Neuronal stem cell (in vitro differentiated cells): ENCODE data around the gene GRAMD2A.

Experiments used
- DNase-seq: peaks from one replicate; pipeline ENCODE4 v3.0.0-alpha.2; 2013; ENCODE audit warnings: low spot score
- H2AFZ ChIP-seq: one replicate; pipeline ENCODE4 v1.6.1; 2013; ENCODE audit warnings: mild to moderate bottlenecking, low read length, inconsistent platforms
- H2AK5ac ChIP-seq: 2 replicates; pipeline ENCODE4 v1.6.1; 2013; ENCODE audit warnings: low read depth, mild to moderate bottlenecking, inconsistent platforms, low read length, moderate library complexity, mixed read lengths
- H2BK120ac ChIP-seq: 2 replicates; pipeline ENCODE4 v1.6.1; 2013; ENCODE audit warnings: low read depth, mild to moderate bottlenecking, inconsistent platforms, low read length, moderate library complexity, mixed read lengths
- H2BK12ac ChIP-seq: one replicate; pipeline ENCODE4 v1.6.1; 2013; ENCODE audit warnings: low read length, inconsistent platforms
- H2BK15ac ChIP-seq: 2 replicates; pipeline ENCODE4 v1.6.1; 2013; ENCODE audit warnings: mild to moderate bottlenecking, low read length, inconsistent platforms, mixed read lengths
- H2BK5ac ChIP-seq: one replicate; pipeline ENCODE4 v1.6.1; 2013; ENCODE audit warnings: inconsistent platforms, mild to moderate bottlenecking, low read length, moderate library complexity
- H3K14ac ChIP-seq: one replicate; pipeline ENCODE4 v1.6.1; 2013; ENCODE audit warnings: low read length, inconsistent platforms
- H3K18ac ChIP-seq: 2 replicates; pipeline ENCODE4 v1.6.1; 2013; ENCODE audit warnings: low read length, inconsistent platforms
- H3K23ac ChIP-seq: 2 replicates; pipeline ENCODE4 v1.6.1; 2013; ENCODE audit warnings: low read depth, mild to moderate bottlenecking, mixed read lengths, low read length, inconsistent platforms; ENCODE audit not compliant: poor library complexity
- H3K27ac ChIP-seq: replicated peaks from 3 replicates; pipeline ENCODE4 v1.5.1; 2013; ENCODE audit warnings: low read length, inconsistent platforms
- H3K27me3 ChIP-seq, 3 experiments: 2 replicates each; pipeline ENCODE4 v1.6.1; 2013; ENCODE audit warnings: low read length in 3 of 3, mild to moderate bottlenecking in 2 of 3, inconsistent platforms in 1 of 3, low read depth in 1 of 3, mixed read lengths in 1 of 3, moderate library complexity in 1 of 3; ENCODE audit not compliant: control insufficient read depth in 3 of 3, insufficient read depth in 3 of 3
- H3K36me3 ChIP-seq, 2 donors: replicated peaks in 1 of 2; 2 replicates each; pipeline ENCODE4 v1.6.1; 2013; ENCODE audit warnings: low read length in 2 of 2; ENCODE audit not compliant: control insufficient read depth in 2 of 2, insufficient read depth in 2 of 2
- H3K4ac ChIP-seq: 2 replicates; pipeline ENCODE4 v1.6.1; 2013; ENCODE audit warnings: inconsistent platforms, mild to moderate bottlenecking, low read length, moderate library complexity
- H3K4me1 ChIP-seq, 2 donors: 1 replicate in 1 of 2; 2 replicates in 1 of 2; pipeline ENCODE4 v1.6.1; 2013; ENCODE audit warnings: low read length in 2 of 2, low read depth in 1 of 2; ENCODE audit not compliant: control insufficient read depth in 2 of 2, insufficient read depth in 1 of 2
- H3K4me2 ChIP-seq: one replicate; pipeline ENCODE4 v1.6.1; 2013; ENCODE audit warnings: mild to moderate bottlenecking, low read length, inconsistent platforms; ENCODE audit not compliant: insufficient read depth, poor library complexity, severe bottlenecking
- H3K4me3 ChIP-seq, 2 donors: 2 replicates each; pipeline ENCODE4 v1.5.1; 2013; ENCODE audit warnings: low read length in 2 of 2, mild to moderate bottlenecking in 2 of 2, inconsistent platforms in 1 of 2, moderate library complexity in 1 of 2
- H3K79me1 ChIP-seq: one replicate; pipeline ENCODE4 v1.6.1; 2013; ENCODE audit warnings: low read depth, mild to moderate bottlenecking, inconsistent platforms, low read length, moderate library complexity
- H3K9ac ChIP-seq: one replicate; pipeline ENCODE4 v1.6.1; 2013; ENCODE audit warnings: mild to moderate bottlenecking, low read depth, low read length, inconsistent platforms; ENCODE audit not compliant: poor library complexity
- H3K9me3 ChIP-seq, 2 donors: replicated peaks in 1 of 2; 2 replicates each; pipeline versions ENCODE3 to v1.6.1; 2013; ENCODE audit warnings: low read length in 2 of 2, mild to moderate bottlenecking in 2 of 2, inconsistent platforms in 1 of 2, low read depth in 1 of 2, mixed read lengths in 1 of 2, moderate library complexity in 1 of 2; ENCODE audit not compliant: control insufficient read depth in 2 of 2, insufficient read depth in 1 of 2
- H4K8ac ChIP-seq: one replicate; pipeline ENCODE4 v1.6.1; 2013; ENCODE audit warnings: low read depth, mild to moderate bottlenecking, inconsistent platforms, low read length, moderate library complexity
- H4K91ac ChIP-seq: one replicate; pipeline ENCODE4 v1.6.1; 2013; ENCODE audit warnings: low read length, low read depth, mild to moderate bottlenecking, inconsistent platforms; ENCODE audit not compliant: poor library complexity
- WGBS, 2 donors: extraction: QIAGEN DNeasy Blood & Tissue Kit; methylation state at CpG; one replicate each; pipeline ENCODE4 v1.1.7; 2013; ENCODE audit warnings: missing lambda C conversion rate in 2 of 2, mixed read lengths in 1 of 2; ENCODE audit not compliant: insufficient read length in 2 of 2, insufficient replicate concordance in 1 of 2; ENCODE audit errors: extremely low coverage in 2 of 2; 5-methylcytosine and 5-hydroxymethylcytosine counted together

GRAMD2A gene

DNA sequence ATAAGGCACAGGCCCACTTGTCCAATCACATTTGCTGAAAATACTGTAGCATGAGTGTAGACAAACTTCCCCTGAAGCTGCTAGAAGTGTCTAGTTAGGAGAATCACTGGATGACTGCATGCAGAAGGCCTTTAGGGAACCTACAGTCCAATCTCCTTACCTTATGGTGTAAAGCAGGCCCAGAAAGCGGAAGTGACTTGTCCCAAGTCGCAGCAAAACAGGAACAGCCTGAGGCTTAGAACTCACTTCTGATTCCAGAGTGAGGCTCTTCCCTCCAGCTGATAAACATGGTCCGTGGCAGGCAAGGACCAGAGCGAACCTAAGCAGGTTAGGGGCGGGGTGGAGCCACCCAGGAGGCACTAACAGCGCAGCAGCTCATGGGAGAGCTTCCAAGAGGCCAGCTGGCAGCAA lies 2.5 kb downstream of the GRAMD2A start:
- no CpG with 5 or more reads among the region's 6 CpGs for WGBS, 2 donors
- no peak overlapping the region for H3K14ac ChIP-seq
- no peak overlapping the region for H3K4me3 ChIP-seq
- no peak overlapping the region for H3K23ac ChIP-seq
- peaks cover 4 to 24% (median 5%) of the 10 kb centered on the region in 3 experiments for H3K27me3 ChIP-seq
- H3K4ac ChIP-seq, result no peak overlapping the region
- H4K8ac ChIP-seq, result no peak overlapping the region
- no peaks in the 10 kb centered on the region for H3K79me1 ChIP-seq
- H3K9me3 ChIP-seq, result peaks cover 0 to 3% of the 10 kb centered on the region in 2 donors
- H3K27ac ChIP-seq, result no peak overlapping the region
- no peak overlapping the region for H3K9ac ChIP-seq
- no peak overlapping the region for H2BK15ac ChIP-seq
- peaks cover 15 to 22% of the 10 kb centered on the region in 2 donors for H3K36me3 ChIP-seq
- DNase-seq, result no peak
- no peak overlapping the region for H3K18ac ChIP-seq
- no peak overlapping the region for H2BK12ac ChIP-seq
- no peak overlapping the region for H2BK5ac ChIP-seq
- no peak overlapping the region for H2AFZ ChIP-seq
- no peak overlapping the region for H2BK120ac ChIP-seq
- H3K4me2 ChIP-seq, result no peak overlapping the region
- H4K91ac ChIP-seq, result no peak overlapping the region
- H2AK5ac ChIP-seq, result no peak overlapping the region
- peaks cover 0 to 2% of the 10 kb centered on the region in 2 donors for H3K4me1 ChIP-seq

DNA sequence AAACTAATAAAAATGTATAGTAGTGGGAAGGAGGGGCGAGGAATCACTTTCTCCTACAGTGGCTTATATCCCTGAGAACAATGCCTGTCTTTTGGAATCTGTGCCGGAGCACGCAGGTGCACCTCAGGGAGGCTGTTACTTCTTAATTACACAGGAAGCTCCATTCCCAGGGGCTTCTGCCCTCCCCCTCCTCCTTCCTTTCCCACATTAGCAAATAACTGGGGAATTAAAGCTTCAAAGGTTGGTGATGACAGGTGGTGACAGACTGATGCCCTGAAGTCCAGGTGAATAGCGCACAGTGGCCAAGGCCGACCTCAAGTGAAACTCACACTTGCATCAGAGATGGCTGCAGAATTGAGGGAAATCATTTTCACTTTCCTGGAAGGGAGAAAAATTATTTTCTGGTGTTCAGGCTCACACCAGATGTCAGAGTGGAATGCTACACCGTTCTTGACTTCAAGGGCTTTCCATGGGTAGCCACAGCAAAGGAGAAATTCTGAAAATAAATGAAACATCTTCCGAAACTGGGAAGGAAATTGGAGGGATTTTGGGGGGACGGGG lies 3.7 kb downstream of the GRAMD2A start:
- no peak for DNase-seq
- Histone ChIP-seq H3K4me2 (no peak overlapping the region), H4K8ac (no peak overlapping the region), H2BK5ac (no peak overlapping the region), H4K91ac (no peak overlapping the region), H3K14ac (no peak overlapping the region), H3K9ac (no peak overlapping the region), H3K9me3 (peaks cover 0 to 3% of the 10 kb centered on the region in 2 donors), H3K79me1 (no peaks in the 10 kb centered on the region), H3K36me3 (peaks cover 6 to 10% of the 10 kb centered on the region in 2 donors), H3K27me3 (peaks cover 4 to 24% (median 5%) of the 10 kb centered on the region in 3 experiments), H3K4me3 (no peak overlapping the region), H3K18ac (no peak overlapping the region), H2BK12ac (no peak overlapping the region), H2AFZ (no peak overlapping the region), H2BK15ac (no peak overlapping the region), H2BK120ac (no peak overlapping the region), H3K23ac (no peak overlapping the region), H2AK5ac (no peak overlapping the region), H3K4ac (no peak overlapping the region), H3K4me1 (peaks cover 0 to 2% of the 10 kb centered on the region in 2 donors), H3K27ac (no peak overlapping the region)
- WGBS, 2 donors, result 100% methylated on average over 1 of the region's 8 CpGs; no CpG with 5 or more reads in 1 of the 2 donors

DNA sequence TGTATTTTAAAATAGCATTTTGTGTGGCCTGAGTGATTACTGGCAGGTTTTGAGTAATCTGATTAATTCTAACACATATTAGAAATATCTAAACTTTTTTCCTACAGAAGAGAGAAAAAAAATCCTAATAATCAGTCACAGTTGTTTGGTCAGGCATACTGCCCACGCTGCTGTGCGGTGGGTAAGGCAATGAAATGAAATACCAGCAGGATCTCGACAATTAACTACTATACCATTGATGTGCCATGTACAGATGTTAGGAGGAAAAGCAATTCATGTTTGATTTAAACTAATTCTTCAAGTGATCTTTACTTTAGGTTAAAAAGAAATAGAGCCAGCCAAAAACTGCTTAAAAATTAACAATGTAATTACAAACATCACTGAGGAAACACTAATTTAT lies 5.2 kb downstream of the GRAMD2A start:
- DNase-seq, result no peak
- H4K91ac ChIP-seq, result no peak overlapping the region
- H3K36me3 ChIP-seq, result no peaks in the 10 kb centered on the region
- H3K4ac ChIP-seq, result no peak overlapping the region
- H2AK5ac ChIP-seq, result no peak overlapping the region
- H3K4me3 ChIP-seq, result no peak overlapping the region
- no peak overlapping the region for H3K27ac ChIP-seq
- peaks cover 0 to 3% of the 10 kb centered on the region in 2 donors for H3K9me3 ChIP-seq
- no peaks in the 10 kb centered on the region for H3K79me1 ChIP-seq
- peaks cover 0 to 2% of the 10 kb centered on the region in 2 donors for H3K4me1 ChIP-seq
- no peak overlapping the region for H2BK120ac ChIP-seq
- H3K18ac ChIP-seq, result no peak overlapping the region
- H2AFZ ChIP-seq, result no peak overlapping the region
- H2BK5ac ChIP-seq, result no peak overlapping the region
- WGBS, 2 donors, result no CpG with 5 or more reads among the region's 3 CpGs
- no peak overlapping the region for H4K8ac ChIP-seq
- H2BK15ac ChIP-seq, result no peak overlapping the region
- peaks cover 4 to 20% (median 5%) of the 10 kb centered on the region in 3 experiments for H3K27me3 ChIP-seq
- no peak overlapping the region for H3K23ac ChIP-seq
- no peak overlapping the region for H2BK12ac ChIP-seq
- no peak overlapping the region for H3K14ac ChIP-seq
- H3K9ac ChIP-seq, result no peak overlapping the region
- no peak overlapping the region for H3K4me2 ChIP-seq

DNA sequence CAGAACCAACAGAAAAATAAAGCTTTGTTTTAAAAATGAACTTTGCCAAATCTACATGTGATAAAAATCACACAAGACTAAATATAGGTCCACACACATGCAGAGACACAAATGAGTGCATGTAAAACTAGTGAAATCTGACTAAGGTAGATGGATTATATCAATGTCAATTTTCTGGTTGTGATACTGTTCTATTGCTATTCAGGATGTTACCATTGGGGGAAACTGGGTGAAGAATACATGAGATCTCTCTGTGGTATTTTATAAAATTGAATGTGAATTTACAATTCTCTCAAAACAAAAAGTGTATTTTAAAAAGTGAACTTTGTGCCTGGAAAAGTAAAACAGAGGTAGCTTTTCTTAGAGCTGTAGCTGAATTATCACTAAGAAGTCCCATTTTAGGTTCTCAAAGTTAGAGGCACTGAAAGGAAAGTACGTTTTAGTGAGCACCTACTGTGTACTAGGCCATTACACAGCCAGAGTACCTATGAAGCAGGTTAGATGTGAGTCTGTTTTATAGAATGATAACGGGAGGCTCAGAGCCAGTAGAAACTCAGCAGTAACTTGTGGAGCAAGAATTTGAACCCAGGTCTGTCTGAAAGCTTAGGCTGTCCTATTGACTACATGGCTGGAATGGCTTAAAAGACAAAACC lies 8.2 kb downstream of the GRAMD2A start:
- Histone ChIP-seq H3K4me2 (no peak overlapping the region), H3K36me3 (no peaks in the 10 kb centered on the region), H4K8ac (no peak overlapping the region), H3K9ac (no peak overlapping the region), H3K27me3 (peaks cover 0 to 11% (median 2%) of the 10 kb centered on the region in 3 experiments), H3K18ac (no peak overlapping the region), H3K4ac (no peak overlapping the region), H4K91ac (no peak overlapping the region), H2BK120ac (no peak overlapping the region), H3K14ac (no peak overlapping the region), H2AK5ac (no peak overlapping the region), H3K9me3 (no peaks in the 10 kb centered on the region), H3K27ac (no peak overlapping the region), H2BK12ac (no peak overlapping the region), H3K4me3 (no peak overlapping the region), H3K4me1 (peaks cover 0 to 2% of the 10 kb centered on the region in 2 donors), H3K23ac (no peak overlapping the region), H3K79me1 (no peaks in the 10 kb centered on the region), H2AFZ (no peak overlapping the region), H2BK5ac (no peak overlapping the region), H2BK15ac (no peak overlapping the region)
- no CpG with 5 or more reads among the region's 2 CpGs for WGBS, 2 donors
- DNase-seq, result no peak
